HepG2 (cell line): ENCODE measurements around the gene CGB3. TPM values are rescaled to one million over a fixed set of nuclear protein-coding genes. Genes with fewer than 3 reads are reported as not detected.
A peak's percentile ranks its signal among the peaks of the same experiment; 100 is the strongest.

Experiments used
- CREM ChIP-seq, 2 experiments: sonication (generic) in 1 of 2; formaldehyde crosslinking in 1 of 2; IDR thresholded peaks; 2 replicates each; pipeline versions ENCODE4 v1.4.0 to v1.6.1; 2016 to 2020; ENCODE audit warnings: antibody characterized with exemption in 1 of 2, mild to moderate bottlenecking in 1 of 2, missing genetic modification reagents in 1 of 2
- CSRNP2 ChIP-seq: sonication (generic); formaldehyde crosslinking; conservative IDR thresholded peaks from 2 replicates; pipeline ENCODE4 v1.8.0; 2022; ENCODE audit warnings: low read depth, missing genetic modification reagents
- FOXO4 ChIP-seq: sonication (generic); formaldehyde crosslinking; conservative IDR thresholded peaks from 2 replicates; pipeline ENCODE4 v1.8.1; 2023; ENCODE audit warnings: missing genetic modification reagents
- GRHL1 ChIP-seq: sonication (generic); formaldehyde crosslinking; conservative IDR thresholded peaks from 2 replicates; pipeline ENCODE4 v1.8.0; 2022; ENCODE audit warnings: missing genetic modification reagents
- NFE2L2 ChIP-seq: fragments of 150-350 bp; IDR thresholded peaks from 2 replicates; pipeline ENCODE4 v1.6.1; 2014; ENCODE audit warnings: low read length
- PHB2 ChIP-seq: fragments of 450-650 bp; IDR thresholded peaks from 2 replicates; pipeline ENCODE4 v1.6.1; 2018; ENCODE audit not compliant: partially characterized antibody
- POLR2AphosphoS2 ChIP-seq: IDR thresholded peaks from 2 replicates; pipeline ENCODE4 v1.6.1; 2011; ENCODE audit warnings: low read depth, low read length, improper control_type of control experiment
- PREB ChIP-seq: sonication (generic); formaldehyde crosslinking; IDR thresholded peaks from 2 replicates; pipeline ENCODE4 v1.4.0; 2020; ENCODE audit warnings: missing genetic modification reagents
- SIN3A ChIP-seq: IDR thresholded peaks from 2 replicates; pipeline ENCODE4 v1.6.1; 2011; ENCODE audit warnings: low read depth, mild to moderate bottlenecking, control low read depth, low read length, borderline replicate concordance
- SKIL ChIP-seq: sonication (generic); formaldehyde crosslinking; IDR thresholded peaks from 2 replicates; pipeline ENCODE4 v1.8.0; 2022; ENCODE audit warnings: missing genetic modification reagents, mild to moderate bottlenecking, moderate library complexity, borderline replicate concordance
- WIZ ChIP-seq: sonication (generic); formaldehyde crosslinking; IDR thresholded peaks from 2 replicates; pipeline ENCODE4 v1.5.1; 2020; ENCODE audit warnings: mild to moderate bottlenecking, missing genetic modification reagents
- ZNF512 ChIP-seq: sonication (generic); formaldehyde crosslinking; IDR thresholded peaks from 2 replicates; pipeline ENCODE4 v1.4.0; 2020; ENCODE audit warnings: mild to moderate bottlenecking, missing genetic modification reagents
- ZNF567 ChIP-seq: sonication (generic); formaldehyde crosslinking; IDR thresholded peaks from 2 replicates; pipeline ENCODE4 v1.8.1; 2023; ENCODE audit warnings: mild to moderate bottlenecking, missing genetic modification reagents, borderline replicate concordance
- ZNF577 ChIP-seq: sonication (generic); formaldehyde crosslinking; IDR thresholded peaks from 2 replicates; pipeline ENCODE4 v1.4.0; 2020; ENCODE audit warnings: mild to moderate bottlenecking, low read depth, missing genetic modification reagents, borderline replicate concordance
- ZNF770 ChIP-seq: sonication (generic); formaldehyde crosslinking; IDR thresholded peaks from 2 replicates; pipeline ENCODE4 v1.5.0; 2020; ENCODE audit warnings: mild to moderate bottlenecking, missing genetic modification reagents
- ZNF773 ChIP-seq: sonication (generic); formaldehyde crosslinking; IDR thresholded peaks from 2 replicates; pipeline ENCODE4 v1.4.0; 2020; ENCODE audit warnings: missing genetic modification reagents, borderline replicate concordance
- polyA plus RNA-seq, 8 experiments: library from polyadenylated mRNA; depleted of rRNA in 3 of 8; stranded (reverse) in 7 of 8; unstranded in 1 of 8; fragments of >200 nt; fragmentation: Illumina TruSeq in 4 of 8; extraction: Trizol in 4 of 8; gene quantifications; 2 replicates each; pipeline versions ENCODE4 v1.2.1 to v1.2.3, GENCODE V29; 2011 to 2016; ENCODE audit warnings: low read depth in 4 of 8, missing spikeins in 1 of 8, mixed read lengths in 1 of 8; ENCODE audit not compliant: insufficient read depth in 1 of 8
- total RNA-seq, 5 experiments: library from RNA; depleted of rRNA; stranded (reverse); fragments of >200 nt; fragmentation: Illumina TruSeq; extraction: Trizol; gene quantifications; 2 replicates each; pipeline ENCODE4 v1.2.3, GENCODE V29; 2016; ENCODE audit warnings: low read depth in 1 of 5

CGB3 gene
- total and polyA plus RNA-seq, 2 of the 13 experiments (the other 11 are each of a cell fraction or from before 2014, with no cell fraction given): not detected

GRCh38 chr19:48992581-48993174 lies 31.5 kb downstream of the CGB3 start (continued):
- TF ChIP-seq PHB2 (no peak), ZNF567 (CRISPR knock-in tag) (peak; percentile 94), SIN3A (no peak), ZNF577 (no peak), WIZ (CRISPR knock-in tag) (no peak), ZNF773 (CRISPR knock-in tag) (no peak), POLR2AphosphoS2 (no peak), ZNF770 (CRISPR knock-in tag) (peak; percentile 7; the same call in 1 of the 2 replicates), GRHL1 (CRISPR knock-in tag) (no peak), SKIL (CRISPR knock-in tag) (peak; percentile 31; the same call in 1 of the 2 replicates), FOXO4 (no peak), NFE2L2 (no peak), CREM (IDR thresholded peaks at IDR 0.05) (no peak), CREM (CRISPR knock-in tag; IDR thresholded peaks at IDR 0.05) (no peak), CSRNP2 (no peak), PREB (CRISPR knock-in tag) (no peak), ZNF512 (CRISPR knock-in tag) (no peak)
